Umbilical cord (tissue), 2 donors: ENCODE measurements around the gene URB2. TPM values are rescaled to one million over a fixed set of nuclear protein-coding genes. Genes with fewer than 3 reads are reported as not detected.
"Not testable (repeated sequence)": the region's sequence is repeated elsewhere in the genome, so short reads cannot be mapped to it uniquely, and the experiment has no call there.

Experiments used
- DNase-seq: peaks from one replicate; pipeline ENCODE4 v3.0.0-alpha.2; 2015; ENCODE audit warnings: low spot score
- total RNA-seq: library from RNA; depleted of rRNA; stranded (reverse); fragments of >200 nt; gene quantifications from one replicate; pipeline ENCODE4 v1.2.3, GENCODE V29; 2014; ENCODE audit warnings: low replicate concordance; ENCODE audit not compliant: insufficient read depth

Gene URB2
- total RNA-seq = 8.7 TPM

DNA sequence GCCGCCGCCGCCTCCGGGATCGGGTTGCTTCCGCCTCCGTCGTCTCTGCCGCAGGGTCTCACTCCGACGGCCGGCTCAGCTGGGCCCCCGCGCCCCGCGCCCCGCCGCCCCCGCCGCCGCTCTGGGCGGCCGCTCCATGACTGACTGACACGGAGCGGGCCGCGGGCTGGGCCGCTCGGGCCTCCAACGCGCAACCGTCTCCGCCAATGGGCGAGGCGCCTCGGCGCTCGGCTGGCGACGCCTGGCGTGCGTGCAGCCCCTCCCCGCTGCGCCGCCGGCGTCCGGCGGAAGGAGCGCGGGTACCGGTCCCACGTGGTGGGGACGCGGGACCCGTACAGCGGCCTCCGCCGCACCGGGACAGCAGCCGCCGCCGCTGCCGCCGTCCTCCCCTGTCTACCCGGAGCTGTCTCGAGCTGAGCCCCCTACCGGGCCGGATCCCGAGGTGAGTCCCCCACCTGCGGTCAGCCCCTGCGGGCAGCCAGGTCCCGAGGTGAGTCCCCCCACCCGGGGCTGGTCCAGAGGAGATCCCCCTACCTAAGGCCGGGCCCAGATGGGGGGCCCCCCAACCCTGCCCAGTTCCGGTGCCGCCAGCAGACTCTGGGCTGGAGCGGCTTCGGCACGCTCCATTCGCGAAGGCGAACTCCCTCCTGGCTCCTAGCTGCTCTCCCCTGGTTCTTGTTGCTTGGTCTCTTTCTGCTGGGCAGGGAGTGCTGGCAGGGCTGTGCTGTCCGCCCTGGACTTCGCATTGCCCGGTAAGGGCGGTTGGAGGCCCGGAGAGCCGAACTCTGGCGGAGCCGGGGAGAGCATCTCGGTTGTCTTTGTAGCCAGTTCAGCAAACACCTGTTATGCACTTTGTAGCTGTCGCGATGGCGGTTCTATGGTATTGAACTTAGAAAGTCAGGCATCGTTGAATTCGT is at the start of gene URB2, which contains the start of gene TAF5L:
TSS of gene URB2 (plus strand) at position 333 of the 917 bp plus-strand sequence. CDS start 1,387 bp downstream, outside the sequence.
TSS of gene TAF5L (minus strand) at position 208 of the 917 bp plus-strand sequence. CDS start 11,640 bp downstream, outside the sequence.
- peak; percentile 92 for DNase-seq

DNA sequence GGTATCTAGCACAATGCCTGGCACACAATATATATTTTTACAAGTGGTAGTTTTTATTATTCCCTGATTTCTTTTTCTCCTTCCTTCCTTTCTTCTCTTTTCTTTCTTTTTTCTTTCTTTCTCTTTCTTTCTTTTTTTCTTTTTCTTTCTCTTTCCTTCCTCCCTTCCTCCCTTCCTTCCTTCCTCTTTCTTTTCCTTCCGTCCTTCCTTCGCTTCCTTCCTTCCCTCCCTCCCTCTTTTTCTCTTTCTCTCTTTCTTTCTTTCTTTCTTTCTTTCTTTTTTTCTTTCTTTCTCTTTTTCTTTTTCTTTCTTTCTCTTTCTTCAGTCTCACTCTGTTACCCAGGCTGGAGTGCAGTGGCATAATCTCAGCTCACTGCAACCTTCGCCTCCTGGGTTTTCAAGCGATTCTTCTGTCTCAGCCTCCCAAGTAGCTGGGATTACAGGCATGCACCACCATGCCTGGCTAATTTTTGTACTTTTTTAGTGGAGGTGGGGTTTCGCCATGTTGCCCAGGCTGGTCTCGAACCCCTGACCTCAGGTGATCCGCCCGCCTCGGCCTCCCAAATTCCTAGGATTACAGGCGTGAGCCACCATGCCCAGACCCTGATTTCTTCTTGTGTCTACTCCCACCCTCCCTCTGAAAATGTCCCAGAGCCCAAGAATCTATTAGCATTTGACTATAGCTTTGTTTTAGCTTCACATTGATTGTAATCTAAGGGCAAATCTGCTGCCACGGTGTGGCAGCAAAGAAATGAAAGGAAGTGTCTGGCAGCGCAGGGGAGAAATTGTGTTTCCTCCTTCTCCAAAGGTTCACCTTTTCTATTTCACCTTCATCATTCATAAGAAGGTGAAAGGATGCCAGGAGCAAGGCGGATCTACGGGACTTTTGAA is 47.6 kb upstream of the URB2 start:
- no peak for DNase-seq

DNA sequence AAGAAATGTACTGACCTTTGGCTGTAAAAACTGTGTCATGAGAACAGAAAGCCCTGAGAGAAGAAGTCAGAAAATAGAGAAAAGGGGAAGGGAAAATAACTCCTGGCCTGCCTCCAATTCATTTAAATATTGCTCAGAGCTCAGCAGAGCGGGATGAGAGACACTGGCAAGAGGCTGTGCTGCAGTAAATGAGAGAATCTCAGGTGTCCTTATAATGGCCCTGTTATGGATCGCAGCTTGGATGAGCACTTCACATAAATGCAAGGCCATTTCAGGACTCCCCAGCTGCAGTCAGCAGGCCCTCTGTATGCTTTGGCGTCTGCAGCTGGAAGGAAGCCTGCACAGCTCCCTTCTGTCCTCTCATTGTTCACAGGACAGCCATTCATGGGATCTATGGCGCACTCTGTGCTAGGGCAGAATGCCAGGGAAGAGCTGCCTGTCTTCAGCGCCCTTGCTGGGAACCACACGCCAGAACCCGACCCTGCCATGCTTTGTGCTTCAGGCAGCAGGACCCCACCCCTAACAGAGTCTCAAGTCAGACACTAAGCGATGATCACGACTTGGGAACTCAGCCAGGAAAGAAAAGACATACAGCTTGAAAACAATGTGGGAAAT is 46.9 kb upstream of the URB2 start:
- peak; percentile 40 for DNase-seq

DNA sequence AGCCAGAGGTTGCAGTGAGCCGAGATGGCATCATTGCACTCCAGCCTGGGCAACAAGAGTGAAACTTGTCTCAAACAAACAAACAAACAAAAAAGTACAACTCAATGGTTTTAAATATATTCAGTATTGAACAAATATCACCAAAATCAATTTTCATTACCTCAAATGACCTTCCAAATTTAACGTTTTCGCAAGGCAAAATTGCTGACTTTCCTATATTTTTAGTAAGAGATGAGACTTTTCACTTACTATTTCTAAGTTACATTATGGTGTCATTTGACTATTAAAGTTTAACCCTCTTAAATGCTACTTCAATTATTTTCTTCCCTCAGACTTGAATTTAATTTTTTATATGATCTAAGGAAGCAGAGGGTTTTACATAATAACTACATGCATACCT is 44.6 kb upstream of the URB2 start:
- no peak for DNase-seq

DNA sequence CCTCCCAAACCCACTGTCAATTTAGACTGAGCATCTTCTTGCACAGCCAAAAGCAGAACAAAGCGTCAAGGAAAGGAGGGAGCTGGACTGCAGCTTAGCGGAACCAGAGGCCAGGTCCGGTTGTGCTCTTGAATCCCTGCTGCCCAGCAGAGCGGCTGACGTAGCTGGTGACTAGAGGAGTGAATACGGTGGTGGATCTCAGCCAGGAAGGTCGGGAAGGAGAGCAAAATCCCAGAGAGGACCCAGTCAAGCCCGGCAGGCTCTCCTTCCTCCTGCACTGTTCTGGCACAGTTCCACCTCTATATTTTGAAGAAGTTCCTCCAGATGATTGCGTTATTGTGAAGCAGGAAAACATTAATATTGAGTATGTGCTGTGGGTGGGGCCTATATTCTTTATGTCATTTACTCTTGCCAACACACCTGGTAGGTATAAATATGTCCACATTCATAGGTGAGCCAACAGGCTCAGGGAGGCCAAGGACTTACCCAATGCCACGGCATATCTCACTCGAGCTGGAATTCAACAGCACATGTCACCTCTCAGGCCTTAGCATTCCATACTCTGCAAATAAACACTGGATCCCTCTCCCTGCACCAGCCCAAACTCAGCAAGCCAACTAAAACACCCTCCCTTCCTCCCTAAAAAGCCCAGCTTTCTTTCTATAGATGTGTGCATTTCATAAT is 43.9 kb upstream of the URB2 start:
- no peak for DNase-seq

DNA sequence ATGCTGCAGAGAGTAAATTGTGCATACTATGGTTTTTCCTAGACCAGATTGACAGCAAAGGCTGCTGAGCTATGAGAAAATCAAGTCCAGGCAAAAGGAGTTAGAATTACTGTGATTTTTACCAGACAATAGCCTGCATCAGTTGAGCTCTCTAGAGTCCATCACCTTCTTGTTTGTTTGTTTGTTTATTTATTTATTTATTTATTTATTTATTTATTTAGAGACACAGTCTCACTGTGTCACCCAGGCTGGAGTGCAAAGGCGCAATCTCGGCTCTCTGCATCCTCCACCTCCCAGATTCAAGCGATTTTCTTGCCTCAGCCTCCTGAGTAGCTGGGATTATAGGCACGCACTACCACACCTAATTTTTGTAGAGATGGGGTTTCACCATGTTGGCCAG is 43.3 kb upstream of the URB2 start:
- no peak for DNase-seq

DNA sequence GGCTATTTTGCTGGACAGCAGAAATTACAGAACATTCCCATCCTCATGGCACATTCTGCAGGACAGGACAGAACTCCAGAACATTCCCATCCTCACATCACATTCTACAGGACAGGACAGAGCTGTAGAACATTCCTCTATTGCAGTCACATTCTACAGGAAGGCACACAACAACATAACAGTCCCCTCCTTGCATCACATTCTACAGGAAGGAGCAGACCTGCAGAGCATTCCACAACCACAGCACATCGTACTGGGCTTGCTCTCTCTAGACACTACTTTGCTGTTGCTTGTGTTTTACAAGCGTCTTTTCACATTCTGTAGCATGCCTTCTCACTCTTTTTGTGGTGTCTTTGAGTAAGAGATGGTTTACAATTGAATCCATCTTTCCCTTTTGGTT is 40.7 kb upstream of the URB2 start:
- DNase-seq = no peak

DNA sequence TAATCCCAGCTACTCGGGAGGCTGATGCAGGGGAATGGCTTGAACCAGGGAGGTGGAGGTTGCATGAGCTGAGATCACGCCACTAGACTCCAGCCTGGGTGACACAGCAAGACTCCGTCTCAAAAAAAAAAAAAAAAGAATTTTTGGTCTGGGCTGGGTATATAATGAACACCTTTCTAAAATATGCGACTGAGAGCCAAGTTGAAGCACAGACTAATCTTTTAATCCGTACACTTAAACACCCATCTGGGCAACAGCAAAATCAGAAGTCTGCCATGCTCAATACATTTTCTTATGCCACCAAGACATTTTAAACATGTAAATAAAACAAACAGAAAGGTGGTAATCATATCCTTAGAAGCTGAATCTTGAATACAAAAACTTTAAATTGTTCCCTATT is 35.9 kb upstream of the URB2 start:
- DNase-seq = no peak

DNA sequence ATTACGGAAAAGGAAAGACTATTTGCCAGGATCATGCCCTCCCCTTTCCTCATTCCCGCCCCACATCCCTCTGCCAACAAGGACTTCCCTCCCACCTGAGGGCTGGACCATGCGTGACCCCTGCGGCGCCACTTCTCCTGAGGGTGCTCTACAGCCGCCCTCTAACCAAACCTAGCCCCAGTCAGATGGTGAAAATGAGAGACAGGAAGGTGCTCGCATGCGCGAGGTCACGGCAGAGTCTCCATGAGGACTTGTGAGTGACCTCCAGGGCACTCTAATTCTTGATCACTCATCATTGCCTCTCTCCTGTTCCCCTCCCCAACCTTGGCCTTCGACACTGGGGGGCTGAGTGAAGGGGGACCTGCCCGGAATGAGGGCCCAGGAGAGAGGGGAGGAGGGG is 32.2 kb upstream of the URB2 start:
- no peak for DNase-seq

DNA sequence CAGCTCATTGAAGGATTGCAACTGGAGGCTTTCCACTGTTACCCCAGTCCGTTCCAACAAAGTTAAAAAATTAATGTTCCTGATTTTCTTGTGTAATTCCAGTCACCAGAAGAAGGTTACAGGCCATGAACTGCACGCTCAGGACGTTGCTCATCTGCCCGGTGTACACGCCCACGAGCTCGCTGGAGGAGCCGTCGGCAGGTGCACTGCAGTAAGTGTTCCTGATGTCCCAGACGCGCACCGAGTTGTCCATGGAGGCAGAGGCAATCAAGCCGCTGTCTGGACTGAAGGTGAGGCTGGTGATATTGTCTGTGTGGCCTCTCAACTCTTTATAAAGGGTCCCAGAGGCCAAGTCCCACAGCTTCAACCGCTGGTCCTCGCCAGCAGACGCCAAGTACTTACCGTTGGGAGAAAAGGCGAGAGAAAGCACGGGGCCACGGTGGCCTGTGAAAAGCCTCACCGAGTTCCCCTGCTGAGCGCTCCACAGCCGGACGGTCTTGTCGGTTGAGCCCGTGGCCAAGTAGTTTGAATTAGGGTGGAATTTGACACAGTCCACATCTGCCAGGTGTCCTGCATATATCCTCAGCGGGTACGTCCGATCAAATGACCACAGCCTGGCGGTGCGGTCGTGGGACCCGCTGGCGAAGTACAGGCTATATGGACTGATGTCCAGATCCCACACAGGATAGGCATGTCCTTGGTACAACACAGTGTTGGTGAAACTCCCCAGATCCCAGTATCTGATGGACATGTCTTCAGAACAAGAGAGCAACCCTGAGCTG is 31.6 kb upstream of the URB2 start:
- no peak for DNase-seq

DNA sequence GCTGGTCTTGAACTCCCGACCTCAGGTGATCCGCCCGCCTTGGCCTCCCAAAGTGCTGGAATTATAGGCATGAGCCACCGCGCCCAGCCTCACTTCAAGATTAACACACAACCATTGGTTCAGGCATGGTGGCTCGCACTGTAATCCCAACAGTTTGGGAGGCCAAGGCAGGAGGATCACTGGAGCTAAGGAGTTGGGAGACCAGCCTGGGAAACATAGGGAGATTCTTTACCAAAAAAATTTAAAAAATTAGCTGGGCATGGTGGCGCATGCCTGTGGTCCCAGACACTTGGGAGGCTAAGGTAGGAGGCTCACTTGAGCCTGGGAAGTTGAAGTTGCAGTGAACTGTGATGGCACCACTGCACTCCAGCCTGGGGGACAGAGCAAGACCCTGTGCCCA is 30.2 kb upstream of the URB2 start:
- not testable (repeated sequence) for DNase-seq

DNA sequence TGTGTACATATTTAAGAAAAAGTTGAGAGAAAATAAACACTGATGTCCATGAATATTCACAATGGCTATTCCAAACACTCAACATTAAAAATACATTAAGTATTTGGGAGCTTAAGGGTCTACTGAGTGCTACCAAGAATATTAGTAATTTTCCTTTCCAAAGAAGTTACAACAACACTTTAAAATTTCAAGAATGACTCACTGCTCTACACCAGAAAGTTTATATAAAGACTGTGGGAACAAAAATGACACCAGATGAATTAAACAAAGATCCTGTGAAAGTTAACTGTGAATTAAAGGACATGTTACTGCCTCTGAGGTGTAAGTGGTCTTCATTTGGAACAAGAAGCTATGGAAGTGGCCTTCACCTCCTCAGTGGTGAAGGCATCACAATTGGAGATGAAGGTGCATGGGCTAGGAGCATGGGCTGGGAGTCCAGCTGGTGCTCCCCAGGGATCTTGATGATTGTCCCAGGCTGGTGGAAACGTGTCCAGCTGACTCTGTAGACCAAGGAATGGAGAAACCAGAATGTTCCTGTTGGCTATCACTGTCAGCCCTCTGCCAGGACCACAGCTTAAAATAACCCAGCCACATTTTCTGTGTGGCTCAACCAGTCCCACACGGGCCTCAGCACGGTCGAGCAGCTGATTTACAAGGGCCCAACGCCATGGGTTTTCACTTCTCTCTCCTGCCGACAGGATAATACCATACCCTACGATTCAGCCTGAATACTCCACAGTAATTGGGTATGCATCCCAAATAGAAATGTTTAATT is 28.9 kb upstream of the URB2 start:
- peak; percentile 6 for DNase-seq

DNA sequence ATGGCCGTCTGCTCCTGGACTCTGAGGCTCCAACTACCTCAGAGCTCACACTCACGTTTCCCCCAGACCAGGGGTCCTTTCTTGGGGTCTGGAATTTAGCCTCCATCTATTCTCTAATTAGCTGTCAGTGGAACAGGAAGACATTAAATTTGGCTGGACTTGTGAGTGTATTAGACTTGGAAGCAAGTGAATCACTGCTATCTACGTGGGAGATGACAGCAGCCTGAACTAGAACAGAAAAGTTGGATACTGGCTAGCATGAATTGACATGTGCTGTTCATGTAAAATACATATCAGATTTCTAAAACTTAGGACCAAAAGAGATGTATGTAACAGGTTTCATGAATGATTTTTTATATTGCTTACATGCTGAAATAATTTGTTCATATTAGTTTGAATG is 28.2 kb upstream of the URB2 start:
- DNase-seq = no peak

DNA sequence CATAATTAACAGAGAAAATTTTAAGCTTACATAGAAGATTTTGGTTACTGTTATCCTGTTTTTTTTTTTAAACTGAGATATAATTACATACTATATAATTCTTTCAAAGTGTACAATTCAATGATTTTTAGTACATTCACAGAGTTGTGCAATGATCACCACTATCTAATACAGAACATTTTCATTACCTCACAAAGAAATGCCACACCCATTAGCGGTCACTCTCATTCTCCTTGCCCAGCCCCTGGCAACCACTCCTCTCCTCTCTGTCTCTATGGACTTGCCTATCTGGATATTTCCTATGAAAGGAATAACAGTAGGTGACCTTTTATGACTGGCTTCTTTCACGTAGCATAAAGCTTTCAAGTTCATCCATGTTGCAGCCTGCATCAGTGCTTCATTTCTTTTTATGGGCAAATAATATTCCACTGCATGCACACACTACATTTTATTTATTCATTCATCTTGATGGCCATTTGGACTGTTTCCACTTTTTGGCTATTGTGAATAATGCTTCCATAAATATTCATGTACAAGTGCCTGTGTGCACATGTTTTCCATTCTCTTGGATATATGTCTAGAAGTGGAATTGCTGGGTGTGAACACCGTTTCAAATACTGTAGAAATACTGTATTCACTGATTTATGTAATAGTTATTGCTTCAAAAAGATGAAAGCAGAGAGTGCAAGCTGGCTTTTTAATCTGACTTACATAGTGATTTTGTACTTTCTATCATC is 26.7 kb upstream of the URB2 start:
- DNase-seq = no peak

DNA sequence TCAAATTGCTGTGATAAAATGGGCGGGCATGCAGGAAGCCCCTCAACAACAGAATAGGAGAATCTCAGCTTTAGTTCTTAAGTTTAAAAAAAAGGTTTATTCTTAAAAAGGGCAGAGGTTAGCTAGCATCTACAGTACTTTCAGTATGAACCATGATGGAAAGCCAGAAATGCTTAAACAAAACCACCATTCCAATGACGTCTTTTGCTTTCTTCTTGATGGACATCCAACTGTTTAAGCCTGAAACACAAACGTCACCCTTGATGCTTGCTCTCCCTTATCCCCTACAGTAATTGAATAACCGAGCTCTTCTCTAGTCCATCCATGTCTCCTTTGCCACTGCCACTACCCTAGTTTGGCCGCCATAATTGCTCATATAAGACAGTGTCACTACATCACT is 25.8 kb upstream of the URB2 start:
- no peak for DNase-seq

DNA sequence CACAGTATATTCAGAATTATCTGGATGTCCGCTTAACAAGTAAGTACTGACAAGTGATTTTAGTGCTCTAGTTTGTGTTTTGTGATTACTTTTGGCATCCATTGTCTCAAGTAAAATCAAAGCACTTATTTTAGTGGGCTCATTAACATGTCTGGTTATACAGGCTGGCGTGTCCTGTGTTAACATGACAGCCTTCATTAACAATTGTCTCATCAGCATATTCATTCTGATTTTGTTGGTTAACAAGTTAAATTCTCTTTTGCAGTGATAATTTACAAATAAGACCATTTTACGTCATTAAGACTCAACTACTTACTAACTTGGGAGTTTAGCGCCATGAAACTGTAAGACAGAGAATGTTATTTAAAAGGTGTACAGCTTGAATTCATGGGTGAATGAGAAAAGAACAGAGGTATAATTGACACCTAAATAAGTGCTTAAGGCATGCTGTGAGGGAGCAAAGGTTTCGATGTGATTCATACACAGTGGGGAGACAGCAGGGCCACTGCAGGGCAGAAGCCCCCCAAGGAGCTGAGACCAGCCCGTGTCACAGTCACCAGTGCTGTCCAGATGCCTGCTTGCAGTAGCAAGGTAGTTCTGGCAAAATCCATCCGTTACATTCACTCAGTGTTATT is 22.6 kb upstream of the URB2 start:
- DNase-seq = no peak

DNA sequence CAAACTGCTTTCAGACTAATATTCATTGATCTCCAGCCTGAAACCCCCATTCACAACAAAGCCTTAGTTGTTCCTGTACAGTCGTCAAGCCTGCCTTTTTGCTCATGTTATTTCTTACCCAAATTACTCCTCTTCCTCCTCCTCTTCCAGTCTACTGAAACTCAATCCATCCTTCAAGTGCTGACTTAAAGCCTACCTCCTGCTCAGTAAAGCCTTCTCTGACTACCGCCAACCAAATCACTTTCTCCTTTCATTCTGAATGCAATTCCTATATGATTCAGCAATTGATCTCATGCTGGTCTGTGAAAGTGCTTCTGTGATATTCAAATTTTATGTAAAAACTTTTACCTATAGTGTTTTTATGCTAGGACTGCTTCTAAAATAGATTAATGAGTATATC is 18.7 kb upstream of the URB2 start:
- no peak for DNase-seq

DNA sequence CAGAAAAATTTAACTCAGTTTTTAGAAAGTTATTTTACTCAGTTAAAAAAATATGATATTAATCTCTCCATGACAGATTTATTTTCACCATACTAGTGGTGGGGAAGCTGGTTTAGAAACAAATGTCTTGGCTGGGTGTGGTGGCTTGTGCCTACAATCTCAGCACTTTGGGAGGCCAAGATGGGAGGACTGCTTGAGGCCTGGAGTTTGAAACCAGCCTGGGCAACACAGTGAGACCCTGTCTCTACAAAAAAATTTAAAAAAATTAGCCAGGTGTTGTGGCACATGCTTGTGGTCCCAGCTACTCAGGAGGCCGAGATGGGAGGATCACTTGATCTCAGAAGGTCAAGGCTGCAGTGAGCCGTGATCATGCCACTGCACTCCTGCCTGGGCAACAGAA is 17.5 kb upstream of the URB2 start:
- no peak for DNase-seq

DNA sequence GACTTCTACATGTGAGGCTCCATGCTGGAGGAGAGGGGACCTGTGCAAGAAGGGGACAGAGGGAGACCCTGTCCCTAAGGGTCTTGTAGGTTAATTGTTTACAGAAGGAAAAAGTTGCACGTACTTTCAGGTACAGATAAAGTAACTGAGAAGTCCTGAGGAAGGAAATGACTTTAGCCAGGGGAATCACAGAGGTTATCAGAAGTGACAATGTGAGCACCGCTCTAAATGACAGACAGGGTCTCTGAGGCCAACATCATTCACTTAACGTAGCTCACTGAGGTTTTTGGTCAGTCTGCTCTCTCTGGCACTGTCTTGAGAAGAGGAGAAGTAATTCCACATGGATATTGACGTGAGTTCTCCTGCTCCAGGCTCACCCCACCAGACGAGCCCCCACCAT is 12.1 kb upstream of the URB2 start:
- no peak for DNase-seq
